AG09309 (cell line): ENCODE results near the gene COMMD10.

Experiments
- DNase-seq: peaks from one replicate; pipeline ENCODE4 v3.0.0-alpha.2; 2010; ENCODE audit warnings: low read depth
- H3K4me3 ChIP-seq: 2 replicates; pipeline ENCODE4 v1.5.1; 2011; ENCODE audit warnings: mild to moderate bottlenecking, low read depth, low read length, moderate library complexity; ENCODE audit not compliant: control insufficient read depth
- CTCF ChIP-seq: IDR thresholded peaks from 2 replicates; pipeline ENCODE4 v1.5.1; 2011; ENCODE audit warnings: mild to moderate bottlenecking, low read depth, low read length, inconsistent platforms; ENCODE audit not compliant: insufficient read depth, control insufficient read depth; ENCODE audit errors: missing control alignments

Gene COMMD10

GRCh38 chr5:116299746-116300640 lies 215.2 kb downstream of the COMMD10 start:
- no peak for TF ChIP-seq CTCF
- no peak for DNase-seq
- no peak overlapping the region for H3K4me3 ChIP-seq

GRCh38 chr5:116301110-116301509 lies 216.3 kb downstream of the COMMD10 start:
- no peak for DNase-seq
- H3K4me3 ChIP-seq, result no peak overlapping the region
- TF ChIP-seq CTCF, result no peak

- TF ChIP-seq CTCF, result no peak
- no peak for DNase-seq
Measured at GRCh38 chr5:116303340-116303739, 218.5 kb downstream of the COMMD10 start.

GRCh38 chr5:116303810-116304209 lies 219.0 kb downstream of the COMMD10 start:
- no peak for TF ChIP-seq CTCF
- no peak for DNase-seq

More at GRCh38 chr5:116303340-116303739, 218.5 kb downstream of the COMMD10 start:
- no peak overlapping the region for H3K4me3 ChIP-seq

GRCh38 chr5:116305899-116306298 lies 221.1 kb downstream of the COMMD10 start:
- TF ChIP-seq CTCF, result no peak
- DNase-seq, result no peak
- no peak overlapping the region for H3K4me3 ChIP-seq

More at GRCh38 chr5:116303810-116304209, 219.0 kb downstream of the COMMD10 start:
- H3K4me3 ChIP-seq, result no peak overlapping the region

GRCh38 chr5:116306846-116307245 lies 222.0 kb downstream of the COMMD10 start:
- TF ChIP-seq CTCF, result no peak
- H3K4me3 ChIP-seq, result no peak overlapping the region
- DNase-seq, result no peak
